DND-41 (cell line): ENCODE results near the gene LCOR.

Source experiments
- ATAC-seq: fragments of 200-7000 bp; cut with Tn5 transposase; 3 replicates; pipeline ENCODE4 v1.9.1; 2021; ENCODE audit warnings: low read depth; ENCODE audit not compliant: insufficient read depth
- DNase-seq: peaks from one replicate; pipeline ENCODE4 v3.0.0-alpha.2; 2020
- H2AFZ ChIP-seq: 2 replicates; pipeline ENCODE4 v1.6.0; 2012; ENCODE audit warnings: low read depth, low read length
- H3K27ac ChIP-seq: 2 replicates; pipeline ENCODE4 v1.5.1; 2012; ENCODE audit warnings: low read length, inconsistent platforms
- H3K27me3 ChIP-seq: fragments of 200-600 bp; sonication (generic); 2 replicates; pipeline ENCODE4 v1.6.0; 2012; ENCODE audit warnings: low read length, mild to moderate bottlenecking, inconsistent platforms; ENCODE audit not compliant: insufficient read depth, poor library complexity
- H3K36me3 ChIP-seq: 2 replicates; pipeline ENCODE4 v1.5.1; 2012; ENCODE audit warnings: low read length, inconsistent platforms; ENCODE audit not compliant: insufficient read depth
- H3K4me1 ChIP-seq: 2 replicates; pipeline ENCODE4 v1.5.1; 2012; ENCODE audit warnings: mild to moderate bottlenecking, low read length; ENCODE audit not compliant: insufficient read depth
- H3K4me2 ChIP-seq: 2 replicates; pipeline ENCODE4 v1.6.0; 2012; ENCODE audit warnings: mild to moderate bottlenecking, moderate library complexity, low read length, inconsistent platforms; ENCODE audit not compliant: insufficient read depth
- H3K4me3 ChIP-seq, 2 experiments: fragments of 200-600 bp in 1 of 2; shearing (Covaris generic) in 1 of 2; 2 replicates each; pipeline ENCODE4 v1.5.1; 2012 to 2016; ENCODE audit warnings: inconsistent platforms in 2 of 2, low read length in 2 of 2, mild to moderate bottlenecking in 2 of 2, low read depth in 1 of 2, moderate library complexity in 1 of 2
- H3K79me2 ChIP-seq: 2 replicates; pipeline ENCODE4 v1.6.0; 2012; ENCODE audit warnings: low read length, inconsistent platforms; ENCODE audit not compliant: insufficient read depth
- H3K9ac ChIP-seq: 2 replicates; pipeline ENCODE4 v1.6.0; 2012; ENCODE audit warnings: low read depth, mild to moderate bottlenecking, inconsistent platforms, low read length, moderate library complexity
- H3K9me3 ChIP-seq: 2 replicates; pipeline ENCODE4 v1.5.1; 2012; ENCODE audit warnings: low read length, moderate library complexity, mild to moderate bottlenecking, inconsistent platforms; ENCODE audit not compliant: insufficient read depth, severe bottlenecking
- H4K20me1 ChIP-seq: 2 replicates; pipeline ENCODE4 v1.6.0; 2012; ENCODE audit warnings: low read length; ENCODE audit not compliant: insufficient read depth
- CTCF ChIP-seq: IDR thresholded peaks from 2 replicates; pipeline ENCODE4 v1.5.1; 2012; ENCODE audit warnings: borderline replicate concordance, low read length, moderate library complexity, mild to moderate bottlenecking; ENCODE audit not compliant: poor library complexity, severe bottlenecking; ENCODE audit errors: extremely low read depth
- EZH2 ChIP-seq: IDR thresholded peaks from 3 replicates; pipeline ENCODE4 v1.6.1; 2012; ENCODE audit warnings: borderline replicate concordance, low read depth, mild to moderate bottlenecking, moderate library complexity, low read length, inconsistent platforms; ENCODE audit not compliant: severe bottlenecking

Gene LCOR

GRCh38 chr10:97005349-97005748 lies 173.3 kb downstream of the LCOR start:
- Histone ChIP-seq H3K27ac (no peak overlapping the region), H3K9ac (no peak overlapping the region), H3K4me3 (no peak overlapping the region), H3K27me3 (no peaks in the 10 kb centered on the region), H3K9me3 (peaks cover 11% of the 10 kb centered on the region), H3K4me1 (no peaks in the 10 kb centered on the region), H4K20me1 (no peaks in the 10 kb centered on the region), H3K4me2 (no peak overlapping the region), H3K36me3 (no peaks in the 10 kb centered on the region), H3K79me2 (no peaks in the 10 kb centered on the region), H2AFZ (no peak overlapping the region)
- no peak for DNase-seq
- TF ChIP-seq EZH2 (no peak), CTCF (no peak)
- no peak for ATAC-seq

GRCh38 chr10:97006364-97006763 lies 174.3 kb downstream of the LCOR start:
- Histone ChIP-seq H3K4me2 (no peak overlapping the region), H3K9ac (no peak overlapping the region), H2AFZ (no peak overlapping the region), H3K27ac (no peak overlapping the region), H3K36me3 (no peaks in the 10 kb centered on the region), H3K9me3 (peaks cover 11% of the 10 kb centered on the region), H3K27me3 (no peaks in the 10 kb centered on the region), H3K4me3 (no peak overlapping the region), H4K20me1 (no peaks in the 10 kb centered on the region), H3K4me1 (no peaks in the 10 kb centered on the region), H3K79me2 (no peaks in the 10 kb centered on the region)
- no peak for TF ChIP-seq CTCF
- TF ChIP-seq EZH2 = no peak
- DNase-seq (no peak), ATAC-seq (no peak)

- Histone ChIP-seq H3K27ac (no peak overlapping the region), H4K20me1 (no peaks in the 10 kb centered on the region), H3K36me3 (no peaks in the 10 kb centered on the region), H3K4me1 (no peaks in the 10 kb centered on the region), H3K9me3 (peaks cover 11% of the 10 kb centered on the region), H3K27me3 (no peaks in the 10 kb centered on the region), H2AFZ (no peak overlapping the region), H3K9ac (no peak overlapping the region), H3K4me3 (no peak overlapping the region), H3K79me2 (no peaks in the 10 kb centered on the region), H3K4me2 (no peak overlapping the region)
- DNase-seq (no peak), ATAC-seq (no peak)
- TF ChIP-seq EZH2 = no peak
- TF ChIP-seq CTCF = no peak
Measured at GRCh38 chr10:97007417-97007816, 175.3 kb downstream of the LCOR start.

- Histone ChIP-seq H3K4me1 (no peaks in the 10 kb centered on the region), H3K79me2 (no peaks in the 10 kb centered on the region), H3K27me3 (no peaks in the 10 kb centered on the region), H3K4me3 (no peak overlapping the region), H4K20me1 (no peaks in the 10 kb centered on the region), H3K9ac (no peak overlapping the region), H3K36me3 (no peaks in the 10 kb centered on the region), H3K27ac (no peak overlapping the region), H3K4me2 (no peak overlapping the region), H3K9me3 (peaks cover 11% of the 10 kb centered on the region), H2AFZ (no peak overlapping the region)
- no peak for TF ChIP-seq EZH2
- TF ChIP-seq CTCF = no peak
- ATAC-seq = no peak
- no peak for DNase-seq
Measured at GRCh38 chr10:97010695-97011206, 178.7 kb downstream of the LCOR start.
